HEK293 (cell line): ENCODE results near the gene LHFPL2.

ENCODE experiments used
- TRIM28 ChIP-seq: IDR thresholded peaks from 2 replicates; pipeline ENCODE4 v1.6.1; 2011; ENCODE audit warnings: low read length, control low read depth, borderline replicate concordance
- ZNF530 ChIP-seq: fragments of 450-650 bp; formaldehyde crosslinking; IDR thresholded peaks from 2 replicates; pipeline ENCODE4 v1.5.1; 2016; ENCODE audit warnings: low read depth, missing biosample characterization, missing genetic modification characterization
- TF ChIP-seq, protein P1 (sequence below): fragments of 450-650 bp; formaldehyde crosslinking; IDR thresholded peaks from 2 replicates; pipeline ENCODE4 v1.5.1; 2016; ENCODE audit warnings: missing biosample characterization, missing genetic modification characterization
- TF ChIP-seq, protein P2 (sequence below): fragments of 450-650 bp; formaldehyde crosslinking; IDR thresholded peaks from 2 replicates; pipeline ENCODE4 v1.5.1; 2016; ENCODE audit warnings: missing biosample characterization, missing genetic modification characterization

DNA sequence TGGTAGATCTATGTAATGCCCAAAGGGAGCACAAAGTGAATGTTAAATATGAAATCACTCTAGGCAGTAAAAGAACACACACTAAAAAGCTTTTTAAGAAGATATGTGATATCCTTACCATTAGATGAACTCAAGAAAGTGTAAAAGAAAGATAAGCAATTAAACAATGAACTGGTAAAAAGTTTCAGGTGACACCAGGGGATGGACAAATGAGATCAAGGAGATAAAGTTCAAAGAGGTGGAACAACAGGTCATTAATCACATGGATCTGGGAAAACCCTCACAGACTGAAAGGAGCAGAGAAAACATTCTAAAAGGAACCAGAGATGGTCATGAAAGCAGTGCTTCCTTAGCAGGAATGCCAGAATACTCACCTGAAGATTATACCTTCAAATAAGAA is 40.7 kb downstream of the LHFPL2 start:
- TF ChIP-seq TRIM28, result no peak
- TF ChIP-seq, protein P1, sequence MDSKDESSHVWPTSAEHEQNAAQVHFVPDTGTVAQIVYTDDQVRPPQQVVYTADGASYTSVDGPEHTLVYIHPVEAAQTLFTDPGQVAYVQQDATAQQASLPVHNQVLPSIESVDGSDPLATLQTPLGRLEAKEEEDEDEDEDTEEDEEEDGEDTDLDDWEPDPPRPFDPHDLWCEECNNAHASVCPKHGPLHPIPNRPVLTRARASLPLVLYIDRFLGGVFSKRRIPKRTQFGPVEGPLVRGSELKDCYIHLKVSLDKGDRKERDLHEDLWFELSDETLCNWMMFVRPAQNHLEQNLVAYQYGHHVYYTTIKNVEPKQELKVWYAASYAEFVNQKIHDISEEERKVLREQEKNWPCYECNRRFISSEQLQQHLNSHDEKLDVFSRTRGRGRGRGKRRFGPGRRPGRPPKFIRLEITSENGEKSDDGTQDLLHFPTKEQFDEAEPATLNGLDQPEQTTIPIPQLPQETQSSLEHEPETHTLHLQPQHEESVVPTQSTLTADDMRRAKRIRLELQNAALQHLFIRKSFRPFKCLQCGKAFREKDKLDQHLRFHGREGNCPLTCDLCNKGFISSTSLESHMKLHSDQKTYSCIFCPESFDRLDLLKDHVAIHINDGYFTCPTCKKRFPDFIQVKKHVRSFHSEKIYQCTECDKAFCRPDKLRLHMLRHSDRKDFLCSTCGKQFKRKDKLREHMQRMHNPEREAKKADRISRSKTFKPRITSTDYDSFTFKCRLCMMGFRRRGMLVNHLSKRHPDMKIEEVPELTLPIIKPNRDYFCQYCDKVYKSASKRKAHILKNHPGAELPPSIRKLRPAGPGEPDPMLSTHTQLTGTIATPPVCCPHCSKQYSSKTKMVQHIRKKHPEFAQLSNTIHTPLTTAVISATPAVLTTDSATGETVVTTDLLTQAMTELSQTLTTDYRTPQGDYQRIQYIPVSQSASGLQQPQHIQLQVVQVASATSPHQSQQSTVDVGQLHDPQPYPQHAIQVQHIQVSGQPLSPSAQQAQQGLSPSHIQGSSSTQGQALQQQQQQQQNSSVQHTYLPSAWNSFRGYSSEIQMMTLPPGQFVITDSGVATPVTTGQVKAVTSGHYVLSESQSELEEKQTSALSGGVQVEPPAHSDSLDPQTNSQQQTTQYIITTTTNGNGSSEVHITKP (tag by site-specific recombination), result no peak
- no peak for TF ChIP-seq ZNF530 (tag by site-specific recombination)
- TF ChIP-seq, protein P2, sequence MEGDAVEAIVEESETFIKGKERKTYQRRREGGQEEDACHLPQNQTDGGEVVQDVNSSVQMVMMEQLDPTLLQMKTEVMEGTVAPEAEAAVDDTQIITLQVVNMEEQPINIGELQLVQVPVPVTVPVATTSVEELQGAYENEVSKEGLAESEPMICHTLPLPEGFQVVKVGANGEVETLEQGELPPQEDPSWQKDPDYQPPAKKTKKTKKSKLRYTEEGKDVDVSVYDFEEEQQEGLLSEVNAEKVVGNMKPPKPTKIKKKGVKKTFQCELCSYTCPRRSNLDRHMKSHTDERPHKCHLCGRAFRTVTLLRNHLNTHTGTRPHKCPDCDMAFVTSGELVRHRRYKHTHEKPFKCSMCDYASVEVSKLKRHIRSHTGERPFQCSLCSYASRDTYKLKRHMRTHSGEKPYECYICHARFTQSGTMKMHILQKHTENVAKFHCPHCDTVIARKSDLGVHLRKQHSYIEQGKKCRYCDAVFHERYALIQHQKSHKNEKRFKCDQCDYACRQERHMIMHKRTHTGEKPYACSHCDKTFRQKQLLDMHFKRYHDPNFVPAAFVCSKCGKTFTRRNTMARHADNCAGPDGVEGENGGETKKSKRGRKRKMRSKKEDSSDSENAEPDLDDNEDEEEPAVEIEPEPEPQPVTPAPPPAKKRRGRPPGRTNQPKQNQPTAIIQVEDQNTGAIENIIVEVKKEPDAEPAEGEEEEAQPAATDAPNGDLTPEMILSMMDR (tag by site-specific recombination), result no peak
